Testis (tissue), 3 donors: ENCODE measurements around the gene ETS2. TPM values are rescaled to one million over a fixed set of nuclear protein-coding genes. Genes with fewer than 3 reads are reported as not detected.

Source experiments
- DNase-seq: peaks from one replicate; pipeline ENCODE4 v3.0.0-alpha.2; 2019
- H3K27ac ChIP-seq, 2 donors: fragments of 200-600 bp; sonication (generic); one replicate each; pipeline ENCODE4 v1.5.1; 2019
- H3K27me3 ChIP-seq: fragments of 200-600 bp; sonication (generic); one replicate; pipeline ENCODE4 v1.5.1; 2019
- H3K36me3 ChIP-seq: fragments of 200-600 bp; sonication (generic); one replicate; pipeline ENCODE4 v1.5.1; 2017; ENCODE audit warnings: low read depth; ENCODE audit errors: missing control alignments
- H3K4me1 ChIP-seq: fragments of 200-600 bp; sonication (generic); one replicate; pipeline ENCODE4 v1.5.1; 2019
- H3K4me3 ChIP-seq, 2 donors: fragments of 200-600 bp; sonication (generic); one replicate each; pipeline ENCODE4 v1.5.1; 2017 to 2019
- H3K9me3 ChIP-seq: fragments of 200-600 bp; sonication (generic); one replicate; pipeline ENCODE4 v1.5.1; 2017
- CTCF ChIP-seq, 3 experiments: fragments of 450-650 bp in 2 of 3; fragments of 200-600 bp in 1 of 3; sonication (generic) in 1 of 3; IDR thresholded peaks; one replicate each; pipeline ENCODE4 v1.5.1; 2016 to 2019; ENCODE audit warnings: antibody characterized with exemption in 3 of 3, mild to moderate bottlenecking in 2 of 3, moderate library complexity in 1 of 3
- POLR2A ChIP-seq: fragments of 450-650 bp; IDR thresholded peaks from one replicate; pipeline ENCODE4 v1.6.1; 2017; ENCODE audit warnings: antibody characterized with exemption, mild to moderate bottlenecking, moderate library complexity
- WGBS, 2 donors: methylation state at CpG; one replicate each; pipeline ENCODE4 v1.1.5; 2018; 5-methylcytosine and 5-hydroxymethylcytosine counted together
- intact Hi-C: fragments of 100-400 bp; cut with DNase I; formaldehyde crosslinking; loops from one replicate; pipeline ENCODE4 v1.15.1; 2023; ENCODE audit warnings: low total_unique reads
- polyA plus RNA-seq: library from polyadenylated mRNA; stranded (reverse); fragments of 350-450 nt; fragmentation: Illumina TruSeq; extraction: RNeasy Lipid Tissue Mini Kit (QIAGEN cat#74804); gene quantifications from one replicate; pipeline ENCODE4 v1.2.3, GENCODE V29; 2014; ENCODE audit warnings: low read depth, low replicate concordance; ENCODE audit not compliant: insufficient read depth
- total RNA-seq, 2 donors: library from RNA; depleted of rRNA; stranded (reverse); fragments of >200 nt; gene quantifications; one replicate each; pipeline ENCODE4 v1.2.3, GENCODE V29; 2016

Gene ETS2
- total and polyA plus RNA-seq, 3 donors from 2014 or later: 13.3 to 19.8 (median 16.2) TPM

DNA sequence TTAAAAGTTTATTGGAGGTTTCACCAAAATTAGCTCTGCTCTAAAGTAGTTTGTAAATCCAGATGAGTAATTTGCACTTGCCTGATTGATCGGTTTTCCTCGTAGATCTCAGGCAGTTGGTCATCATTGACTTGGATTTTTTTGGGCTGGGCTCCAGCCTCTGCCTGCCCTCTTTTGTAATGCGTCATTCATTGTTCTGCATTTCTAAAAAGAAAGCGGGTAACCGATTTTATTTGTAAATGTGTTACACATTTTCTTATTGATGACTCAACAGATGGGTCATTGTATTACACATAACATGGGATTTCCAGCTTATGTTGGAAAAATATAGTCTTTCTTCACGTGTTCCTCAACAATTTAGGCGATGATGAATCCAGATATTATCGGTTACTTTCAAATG is 5.5 kb downstream of the ETS2 start:
- Histone ChIP-seq H3K27ac (no peak overlapping the region), H3K9me3 (no peaks in the 10 kb centered on the region), H3K4me3 (no peak overlapping the region), H3K4me1 (peaks cover 4% of the 10 kb centered on the region), H3K27me3 (no peaks in the 10 kb centered on the region), H3K36me3 (no peaks in the 10 kb centered on the region)
- intact Hi-C loops: no loop called here
- 67 to 78% methylated on average over 8 of the region's 8 CpGs for WGBS, 2 donors
- DNase-seq: no peak
- no peak for TF ChIP-seq POLR2A
- TF ChIP-seq CTCF (IDR thresholded peaks at IDR 0.05): no peak

DNA sequence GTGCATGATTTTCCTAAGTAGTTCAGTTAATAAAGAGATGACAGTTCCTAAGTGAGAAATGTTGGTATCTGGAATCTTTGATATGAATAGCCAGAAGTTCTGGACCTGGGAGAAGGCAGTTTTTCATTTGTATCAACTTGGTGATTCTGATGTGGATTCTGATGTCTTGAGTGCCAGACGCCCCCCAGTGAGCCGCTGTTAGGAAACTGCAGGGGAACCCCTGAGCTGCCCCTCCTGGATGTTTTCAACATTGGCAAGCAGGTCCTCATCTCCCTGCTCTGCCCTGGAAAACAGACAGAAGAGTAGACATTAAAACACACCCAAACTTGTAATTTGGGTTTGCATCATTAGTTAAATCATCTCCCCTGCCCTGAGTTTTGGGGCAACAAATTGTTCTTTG is 7.4 kb downstream of the ETS2 start:
- H3K4me3 ChIP-seq: no peak overlapping the region
- H3K4me1 ChIP-seq: peaks cover under 1% of the 10 kb centered on the region
- H3K9me3 ChIP-seq: no peaks in the 10 kb centered on the region
- no peaks in the 10 kb centered on the region for H3K36me3 ChIP-seq
- H3K27me3 ChIP-seq: no peaks in the 10 kb centered on the region
- 81 to 85% methylated on average over 2 of the region's 2 CpGs for WGBS, 2 donors
- intact Hi-C loops: no loop called here
- no peak for DNase-seq
- no peak overlapping the region for H3K27ac ChIP-seq
- TF ChIP-seq CTCF (IDR thresholded peaks at IDR 0.05) (no peak), POLR2A (no peak)

DNA sequence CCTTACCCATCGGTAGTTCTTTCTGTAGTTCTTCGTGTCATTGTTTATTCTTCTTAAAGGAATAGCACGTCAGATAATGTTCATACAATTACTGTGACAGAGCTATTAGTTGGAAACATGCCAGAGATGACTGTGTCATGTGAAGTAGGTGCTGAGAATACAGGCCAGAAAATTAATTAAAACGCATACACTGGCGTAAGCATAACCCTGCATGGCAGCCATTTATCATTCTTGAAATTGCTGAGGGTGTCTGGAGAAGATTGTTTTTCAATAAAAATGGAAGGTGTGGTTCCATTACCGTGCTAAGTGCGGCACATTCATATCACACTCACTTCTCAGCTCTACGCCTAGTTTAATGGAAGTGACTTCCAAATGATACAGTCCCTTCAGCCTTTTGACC is 7.8 kb downstream of the ETS2 start:
- Histone ChIP-seq H3K36me3 (no peaks in the 10 kb centered on the region), H3K4me3 (no peak overlapping the region), H3K27me3 (no peaks in the 10 kb centered on the region), H3K9me3 (no peaks in the 10 kb centered on the region), H3K4me1 (no peaks in the 10 kb centered on the region), H3K27ac (no peak overlapping the region)
- intact Hi-C loops: no loop called here
- TF ChIP-seq POLR2A (no peak), CTCF (IDR thresholded peaks at IDR 0.05) (no peak)
- no peak for DNase-seq
- 88 to 89% methylated on average over 8 of the region's 8 CpGs for whole genome bisulfite sequencing, 2 donors

- DNase-seq: no peak
- H3K4me3 ChIP-seq: no peak overlapping the region
- H3K27me3 ChIP-seq: no peaks in the 10 kb centered on the region
- H3K4me1 ChIP-seq: no peaks in the 10 kb centered on the region
- H3K36me3 ChIP-seq: no peaks in the 10 kb centered on the region
- H3K9me3 ChIP-seq: no peaks in the 10 kb centered on the region
- no peak overlapping the region for H3K27ac ChIP-seq
- intact Hi-C loops: no loop called here
- no peak for TF ChIP-seq CTCF (IDR thresholded peaks at IDR 0.05)
- TF ChIP-seq POLR2A: no peak
- WGBS, 2 donors: 90 to 96% methylated on average over 16 of the region's 16 CpGs
Observed at GRCh38 chr21:38814126-38815059, 8.7 kb downstream of the ETS2 start.

DNA sequence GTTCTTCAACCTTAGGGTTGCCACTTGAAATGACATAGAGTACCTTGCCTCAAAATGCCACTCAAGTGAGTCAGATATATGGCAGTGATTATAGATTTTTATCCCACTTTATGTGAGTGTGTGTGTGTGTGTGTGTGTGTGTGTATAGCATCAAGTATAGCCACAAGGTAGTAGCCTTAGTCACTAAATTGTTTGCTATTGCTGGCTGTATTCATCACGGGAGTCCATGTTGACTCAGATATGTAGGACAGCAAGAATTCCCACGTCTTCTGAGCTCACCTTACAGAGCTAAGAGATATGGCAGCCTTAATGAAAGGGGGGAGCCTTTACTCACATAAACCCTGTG is 9.3 kb downstream of the ETS2 start:
- no peaks in the 10 kb centered on the region for H3K4me1 ChIP-seq
- 85 to 97% methylated on average over 2 of the region's 2 CpGs for WGBS, 2 donors
- DNase-seq: no peak
- no peaks in the 10 kb centered on the region for H3K9me3 ChIP-seq
- no peaks in the 10 kb centered on the region for H3K27me3 ChIP-seq
- intact Hi-C loops: no loop called here
- no peaks in the 10 kb centered on the region for H3K36me3 ChIP-seq
- H3K27ac ChIP-seq: no peak overlapping the region
- TF ChIP-seq CTCF (IDR thresholded peaks at IDR 0.05) (no peak), POLR2A (no peak)
- H3K4me3 ChIP-seq: no peak overlapping the region
